Activated CD4-positive, alpha-beta T cell treated with anti-CD3 and anti-CD28 coated beads for 48 hours (primary cell): ENCODE measurements around the gene HOXA6.

ENCODE experiments used
- DNase-seq: peaks from one replicate; pipeline ENCODE4 v3.0.0-alpha.2; 2020

Gene HOXA6

DNA sequence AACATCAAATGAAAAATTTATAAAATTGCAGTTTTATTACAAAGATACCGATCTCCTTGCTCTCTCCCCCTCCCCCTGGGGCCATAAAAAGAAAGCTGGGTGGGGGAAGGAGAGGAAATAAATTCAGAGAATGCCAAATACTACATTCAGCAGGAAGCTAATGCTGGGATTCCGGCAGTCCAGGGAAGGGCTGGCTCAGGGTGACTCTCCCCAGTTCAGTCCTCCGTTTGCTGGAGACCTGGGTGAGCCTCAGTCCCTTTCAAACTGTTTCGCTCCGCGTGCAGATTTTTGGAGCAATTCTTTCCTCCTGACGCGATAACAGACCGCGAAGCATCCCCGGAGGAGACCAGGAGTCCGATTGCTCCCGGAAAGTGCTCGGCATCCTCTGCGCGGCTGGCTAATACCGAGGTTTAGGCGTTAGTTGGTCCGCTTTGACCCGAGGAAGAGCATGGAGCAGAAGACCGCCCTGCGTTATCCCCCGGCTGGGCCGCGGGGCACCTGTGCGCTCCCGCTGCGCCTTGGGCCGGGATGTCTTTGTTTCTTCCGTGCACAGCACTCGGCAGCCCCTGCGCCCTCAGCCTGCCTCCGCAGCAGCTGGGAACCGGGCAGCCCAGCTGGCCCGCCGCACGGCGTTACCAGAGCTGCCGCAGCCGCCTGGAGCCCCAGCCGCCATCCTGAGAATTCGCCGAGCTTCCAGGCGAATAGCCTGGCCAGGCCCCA is 41.2 kb downstream of the HOXA6 start:
- DNase-seq = no peak

DNA sequence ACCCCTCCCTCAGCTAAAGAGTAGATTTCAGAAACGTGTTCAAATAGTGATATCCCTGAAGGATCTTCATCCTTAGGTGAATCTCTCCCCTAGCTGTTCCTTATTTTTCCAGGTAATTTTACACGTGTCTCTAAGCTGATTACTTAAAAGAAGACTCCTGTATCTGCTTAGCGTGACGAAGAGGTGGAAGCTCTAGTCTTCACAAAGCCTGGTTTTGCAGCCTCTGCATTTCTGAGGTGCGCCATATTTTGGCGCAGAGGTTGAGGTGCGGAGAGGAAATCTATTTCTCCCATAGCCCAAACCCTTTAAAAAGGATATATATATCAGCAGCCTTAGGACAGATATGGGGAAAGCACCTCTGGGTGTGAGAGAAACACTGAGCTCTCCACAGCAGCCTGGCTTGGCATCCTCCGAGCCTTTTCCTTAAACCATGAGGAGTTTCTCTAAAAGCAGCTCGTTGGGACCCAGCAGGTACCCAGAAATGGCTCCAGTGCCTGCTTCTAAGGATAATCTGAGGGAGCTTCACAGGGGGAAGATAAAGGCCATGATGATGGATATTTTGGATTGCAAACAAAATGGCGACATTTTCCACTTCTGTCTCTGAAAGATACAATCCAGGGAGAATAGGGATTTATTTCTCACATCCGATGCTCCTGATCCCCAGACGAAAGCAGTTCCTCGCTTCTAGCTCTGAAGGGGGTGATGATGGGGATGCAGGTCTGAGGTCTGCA is 42.1 kb downstream of the HOXA6 start:
- no peak for DNase-seq

DNA sequence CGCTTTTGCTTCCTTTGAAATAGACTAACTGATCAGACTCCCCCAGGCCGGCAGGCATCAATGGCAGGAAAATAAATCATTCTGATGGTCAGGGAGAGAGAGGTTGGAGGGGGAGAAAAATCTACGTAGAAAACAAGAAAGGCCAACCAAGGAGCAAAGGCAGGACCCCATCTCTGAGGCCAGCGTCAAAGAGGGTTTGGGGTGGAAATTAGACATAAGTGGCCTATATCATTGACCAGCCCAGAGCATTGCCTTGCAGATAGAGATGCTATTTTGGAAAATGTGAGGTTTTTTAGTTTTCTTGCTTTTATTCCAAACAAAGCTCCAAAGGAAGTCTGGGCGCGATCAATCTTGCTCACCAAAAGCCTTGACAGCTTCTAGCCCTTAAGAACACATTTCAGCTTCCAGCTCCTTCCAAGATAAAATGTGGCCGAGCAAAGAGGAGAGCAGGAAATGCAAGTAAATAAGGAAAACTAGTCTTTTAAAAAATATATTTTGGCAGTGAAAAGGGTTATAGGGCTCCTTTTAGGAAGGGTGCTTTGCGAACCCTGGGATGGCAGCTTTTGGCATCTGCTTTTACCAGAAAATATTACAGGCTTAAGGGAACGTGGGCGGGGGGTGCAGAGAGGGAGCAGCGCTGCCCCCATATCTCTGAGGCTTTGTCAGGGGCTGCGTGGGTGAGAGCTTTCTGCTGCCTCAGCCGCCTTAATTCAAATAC is 43.1 kb downstream of the HOXA6 start:
- no peak for DNase-seq

DNA sequence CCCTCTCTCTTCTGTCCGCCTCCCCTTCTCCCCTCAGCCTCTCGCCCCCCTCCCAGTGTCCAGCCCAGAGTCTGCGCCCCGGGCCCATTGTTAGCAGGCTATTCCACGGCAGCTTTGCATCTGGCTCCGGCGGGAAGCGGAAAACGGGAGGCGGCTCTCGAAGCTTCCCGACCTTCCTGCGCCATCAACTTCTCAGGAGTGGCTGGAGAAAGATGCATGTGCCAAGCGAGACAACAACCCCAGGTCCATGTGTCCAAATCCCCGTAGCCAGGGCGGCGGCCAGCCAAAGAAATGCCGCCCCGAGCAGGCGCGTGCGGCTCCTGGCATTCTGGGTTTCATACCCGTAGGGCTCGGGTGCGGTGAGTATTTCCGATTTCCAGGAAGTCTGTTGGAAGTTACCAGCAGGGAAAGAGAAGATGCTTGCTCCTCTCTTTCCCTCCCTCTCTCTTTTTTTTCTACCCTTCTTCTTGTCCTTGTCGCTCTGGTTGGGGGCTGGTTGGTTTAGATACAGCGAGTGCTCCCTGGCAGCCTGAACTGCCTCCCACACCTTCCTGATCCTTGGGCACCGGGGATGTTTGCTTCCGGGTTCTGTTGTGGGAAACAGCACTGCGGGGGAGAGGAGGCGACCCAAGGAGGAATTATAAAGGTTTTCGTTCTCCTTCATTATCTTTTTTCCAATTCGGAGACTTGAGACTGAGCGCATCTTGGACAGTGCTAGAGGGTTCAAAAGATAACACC is 43.9 kb downstream of the HOXA6 start:
- no peak for DNase-seq

GRCh38 chr7:27102581-27103442 is 44.8 kb downstream of the HOXA6 start, which contains the start of gene HOXA2:
Gene HOXA2, minus strand, starts transcription at chr7:27102683. Its CDS starts 183 bp downstream, at chr7:27102500.
- no peak for DNase-seq

DNA sequence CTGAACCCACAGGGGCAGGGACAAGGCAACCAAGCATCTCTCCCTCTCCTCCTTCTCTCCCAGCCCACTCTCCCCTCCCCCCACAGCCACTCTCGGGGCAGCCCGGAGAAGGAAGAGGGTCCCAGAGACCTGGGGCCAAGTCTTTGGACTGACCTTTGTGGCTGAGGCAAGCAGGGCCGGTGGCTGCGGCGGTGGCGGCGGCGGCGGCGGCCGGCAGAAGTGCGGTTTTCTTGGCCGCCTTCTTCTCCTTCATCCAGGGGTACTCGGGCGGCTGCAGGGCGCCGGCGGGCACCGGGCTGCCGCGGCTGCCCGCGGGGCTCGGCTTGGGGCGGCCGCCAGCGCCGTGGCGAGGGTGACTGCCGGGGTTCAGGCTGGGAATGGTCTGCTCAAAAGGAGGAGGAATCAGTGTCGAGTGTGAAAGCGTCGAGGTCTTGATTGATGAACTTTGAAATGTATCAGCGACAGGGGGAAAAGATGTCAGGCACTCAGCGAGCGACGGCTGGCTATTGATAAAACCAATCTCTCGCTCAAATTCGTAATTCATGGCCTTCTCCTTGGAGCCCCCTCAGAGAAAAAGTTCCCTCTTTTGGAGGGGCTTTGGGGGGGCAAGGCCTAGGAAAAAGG is 45.5 kb downstream of the HOXA6 start:
- no peak for DNase-seq

GRCh38 chr7:27101171-27101956 is 46.2 kb downstream of the HOXA6 start:
- no peak for DNase-seq

- DNase-seq = no peak
Measured at GRCh38 chr7:27100694-27101170, 46.8 kb downstream of the HOXA6 start.

DNA sequence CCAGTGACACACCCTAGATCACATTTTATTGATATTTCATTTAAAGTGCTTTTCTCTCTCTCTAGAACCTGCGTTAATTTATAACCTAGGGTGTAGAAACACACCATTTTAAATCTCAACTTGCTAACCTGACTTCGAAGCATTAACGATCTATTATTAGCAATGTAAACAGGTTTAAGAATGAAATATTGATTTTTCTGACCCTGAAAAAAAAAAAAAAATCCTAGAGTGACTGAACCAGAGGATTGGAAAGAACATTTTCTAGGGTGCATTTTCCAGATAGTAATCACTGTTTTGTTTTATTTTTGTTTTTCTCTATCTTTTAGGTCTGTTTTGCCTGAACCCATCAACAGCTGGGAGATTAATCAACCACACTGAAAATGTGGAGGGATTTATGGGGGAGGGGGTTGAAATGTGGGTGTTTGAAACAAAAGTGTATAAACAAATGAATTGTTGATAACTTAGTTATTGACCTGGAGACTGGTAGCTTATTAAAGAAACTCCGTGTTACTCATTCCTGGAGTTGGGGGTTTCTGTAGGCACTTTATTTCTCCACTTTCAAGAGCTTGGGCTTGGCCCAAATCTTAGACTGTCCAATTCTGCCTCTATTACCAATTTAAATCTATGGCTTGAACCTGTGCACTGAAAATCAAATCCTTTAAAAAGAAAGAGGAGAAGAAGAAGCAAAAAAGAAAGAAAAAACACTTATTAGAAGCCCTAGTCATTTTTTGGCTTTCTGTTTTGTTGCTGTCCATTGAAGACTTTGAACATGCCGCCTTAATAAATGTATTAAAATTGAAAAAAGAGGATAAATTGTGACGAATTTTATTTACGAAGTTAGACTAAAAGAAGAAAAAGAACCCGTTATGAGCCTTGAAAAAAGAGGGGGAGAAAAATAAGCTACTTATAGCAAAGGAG is 47.9 kb downstream of the HOXA6 start:
- no peak for DNase-seq

- DNase-seq = no peak
Measured at GRCh38 chr7:27098578-27099451, 48.8 kb downstream of the HOXA6 start.

DNA sequence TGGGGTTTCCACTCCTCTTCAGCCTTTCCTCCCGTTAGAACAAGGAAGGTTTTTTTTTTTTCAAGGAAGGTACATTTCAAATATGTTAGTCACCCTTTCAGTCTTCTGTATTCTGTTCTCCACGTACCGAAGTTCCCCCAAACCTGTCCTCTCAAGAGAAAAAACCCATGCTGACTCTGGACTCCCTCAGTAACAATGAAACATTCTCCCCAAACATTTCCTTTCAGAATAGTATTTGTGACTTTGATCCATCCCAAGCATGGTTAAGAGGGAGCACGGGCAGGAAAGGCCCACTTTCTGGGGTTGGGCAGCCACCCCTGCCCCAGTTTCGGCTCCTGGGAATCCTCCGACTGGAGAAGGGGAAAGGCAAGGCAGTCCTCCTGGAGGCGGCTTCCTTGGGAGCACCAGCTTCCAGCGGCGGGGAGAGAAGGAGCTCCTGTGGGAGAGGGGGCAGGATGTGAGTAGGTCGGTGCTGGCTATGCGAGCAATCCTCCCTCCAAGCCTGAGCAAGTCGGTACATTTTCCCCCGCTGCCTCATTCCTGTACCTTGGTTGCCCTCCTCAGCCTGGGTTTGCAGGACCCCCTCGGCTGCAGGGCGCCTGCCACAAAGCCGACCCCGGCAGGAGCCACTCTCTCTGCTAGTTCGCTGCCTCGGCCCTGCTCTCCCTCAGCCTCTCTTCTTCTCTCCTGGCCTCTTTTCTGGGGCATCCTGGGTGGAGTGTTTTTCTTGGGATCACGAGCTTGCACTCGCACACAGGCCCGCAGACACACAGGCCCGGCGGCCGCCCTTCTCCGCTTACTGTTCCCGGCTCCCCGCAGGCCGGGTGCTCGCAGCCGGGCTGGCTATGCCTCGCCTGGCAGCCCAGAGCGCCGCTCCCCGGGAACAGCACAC is 49.6 kb downstream of the HOXA6 start:
- DNase-seq = no peak

DNA sequence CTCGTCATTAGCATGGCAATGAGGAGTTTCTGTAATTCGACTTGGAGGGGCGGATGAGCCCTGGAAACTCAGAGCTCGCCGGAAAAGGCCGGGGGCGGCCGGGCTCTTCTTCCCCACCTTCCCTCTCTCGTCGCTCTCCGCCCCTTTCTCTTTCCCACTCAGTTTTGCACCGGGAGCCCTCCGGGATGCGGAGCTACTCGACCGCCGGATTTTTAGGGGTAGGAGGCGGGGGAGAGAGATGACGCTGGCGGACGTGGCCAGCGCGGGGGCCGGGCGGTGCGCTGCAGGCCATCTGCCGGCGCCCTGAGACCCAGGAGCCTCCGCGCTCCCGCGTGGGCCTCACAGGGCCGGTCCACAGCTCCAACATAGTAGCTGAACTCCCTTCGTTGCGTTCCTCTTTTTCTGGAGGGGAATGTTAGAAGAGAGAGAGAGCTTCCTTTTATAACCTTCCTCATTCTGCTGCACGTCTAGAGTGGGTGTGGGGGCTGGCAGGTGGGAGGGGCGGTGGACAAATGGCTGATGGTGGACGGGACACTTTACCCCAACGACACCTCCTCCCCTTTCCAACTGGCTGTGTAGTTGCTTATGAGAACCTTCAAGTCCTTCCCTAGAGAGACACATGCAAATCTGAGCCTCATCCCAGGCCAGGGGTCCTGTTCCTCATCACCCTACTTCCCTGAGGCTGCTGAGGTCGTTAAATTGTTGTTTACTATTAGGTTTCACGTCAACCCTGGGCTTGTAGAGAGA is 50.6 kb downstream of the HOXA6 start:
- DNase-seq = no peak

- DNase-seq = peak; percentile 79
Measured at GRCh38 chr7:27095897-27096767, 51.4 kb downstream of the HOXA6 start, which contains the start of gene HOXA1. Gene HOXA1, minus strand, starts transcription at chr7:27096000. Its CDS starts 88 bp downstream, at chr7:27095912.
